ENCODE results near the gene ATAD2B. TPM values are rescaled to one million over a fixed set of nuclear protein-coding genes. Genes with fewer than 3 reads are reported as not detected.

The ATAD2B gene
- total RNA-seq, 1 experiment from 2014 or later: 28.5 TPM

- CTCF ChIA-PET: no interaction called here
- DNase-seq (ENCODE audit: low spot score): no peak
- Histone ChIP-seq H3K27me3 (replicated peaks; ENCODE audit: insufficient read depth, low read depth, low read length, poor library complexity) (no peaks in the 10 kb centered on the region), H3K9me3 (ENCODE audit: low read depth, low read length, poor library complexity, severe bottlenecking) (no peaks in the 10 kb centered on the region), H3K27ac (ENCODE audit: low read depth, low read length, poor library complexity, severe bottlenecking) (no peak overlapping the region), H3K4me1 (ENCODE audit: insufficient read depth, low read length, poor library complexity, severe bottlenecking) (peaks cover 24% of the 10 kb centered on the region), H3K36me3 (ENCODE audit: insufficient read depth, low read length, poor library complexity, severe bottlenecking) (no peaks in the 10 kb centered on the region), H3K4me3 (ENCODE audit: low read depth, low read length, poor library complexity, severe bottlenecking) (no peak overlapping the region)
- TF ChIP-seq EZH2 (IDR thresholded peaks at IDR 0.05; ENCODE audit: borderline replicate concordance, low read depth, low read length, poor library complexity, severe bottlenecking) (no peak), CTCF (conservative IDR thresholded peaks at IDR 0.05; ENCODE audit: low read depth, low read length) (no peak)
- POLR2A ChIA-PET (ENCODE audit: low non-redundant PET): interaction anchor here (0.6 kb wide), 1 partner anchor 80 kb away, joined by 9 read pairs; no protein-coding TSS in a partner anchor
- BruUV-seq (replicated peaks): no TSS peak
- intact Hi-C loops (cut with micrococcal nuclease; ENCODE audit: unreplicated experiment): no loop called here
These were observed 22.2 kb downstream of the ATAD2B start for GRCh38 chr2:23904692-23905091.

- no peak for DNase-seq (ENCODE audit: low spot score)
- Histone ChIP-seq H3K4me3 (ENCODE audit: low read depth, low read length, poor library complexity, severe bottlenecking) (no peak overlapping the region), H3K27me3 (replicated peaks; ENCODE audit: insufficient read depth, low read depth, low read length, poor library complexity) (no peaks in the 10 kb centered on the region), H3K27ac (ENCODE audit: low read depth, low read length, poor library complexity, severe bottlenecking) (no peak overlapping the region), H3K36me3 (ENCODE audit: insufficient read depth, low read length, poor library complexity, severe bottlenecking) (no peaks in the 10 kb centered on the region), H3K9me3 (ENCODE audit: low read depth, low read length, poor library complexity, severe bottlenecking) (no peaks in the 10 kb centered on the region), H3K4me1 (ENCODE audit: insufficient read depth, low read length, poor library complexity, severe bottlenecking) (peaks cover 24% of the 10 kb centered on the region)
- TF ChIP-seq EZH2 (IDR thresholded peaks at IDR 0.05; ENCODE audit: borderline replicate concordance, low read depth, low read length, poor library complexity, severe bottlenecking) (no peak), CTCF (conservative IDR thresholded peaks at IDR 0.05; ENCODE audit: low read depth, low read length) (no peak)
- BruUV-seq (replicated peaks): no TSS peak
- CTCF ChIA-PET: no interaction called here
- intact Hi-C loops (cut with micrococcal nuclease; ENCODE audit: unreplicated experiment): no loop called here
- POLR2A ChIA-PET (ENCODE audit: low non-redundant PET): no interaction called here
These were observed 22.7 kb downstream of the ATAD2B start for GRCh38 chr2:23904215-23904614.

GRCh38 chr2:23903034-23903433 is 23.9 kb downstream of the ATAD2B start:
- DNase-seq (ENCODE audit: low spot score): no peak
- Histone ChIP-seq H3K36me3 (ENCODE audit: insufficient read depth, low read length, poor library complexity, severe bottlenecking) (no peaks in the 10 kb centered on the region), H3K27ac (ENCODE audit: low read depth, low read length, poor library complexity, severe bottlenecking) (no peak overlapping the region), H3K4me3 (ENCODE audit: low read depth, low read length, poor library complexity, severe bottlenecking) (no peak overlapping the region), H3K4me1 (ENCODE audit: insufficient read depth, low read length, poor library complexity, severe bottlenecking) (peaks cover 24% of the 10 kb centered on the region), H3K9me3 (ENCODE audit: low read depth, low read length, poor library complexity, severe bottlenecking) (peaks cover under 1% of the 10 kb centered on the region), H3K27me3 (replicated peaks; ENCODE audit: insufficient read depth, low read depth, low read length, poor library complexity) (no peaks in the 10 kb centered on the region)
- intact Hi-C loops (cut with micrococcal nuclease; ENCODE audit: unreplicated experiment): no loop called here
- ChIA-PET CTCF (no interaction called here), POLR2A (ENCODE audit: low non-redundant PET) (no interaction called here)
- TF ChIP-seq EZH2 (IDR thresholded peaks at IDR 0.05; ENCODE audit: borderline replicate concordance, low read depth, low read length, poor library complexity, severe bottlenecking) (no peak), CTCF (conservative IDR thresholded peaks at IDR 0.05; ENCODE audit: low read depth, low read length) (no peak)
- BruUV-seq (replicated peaks): no TSS peak

Data from A673 (cell line).